GM21447 (cell line): ENCODE results near the gene GBX2.
"Not testable (repeated sequence)": the region's sequence is repeated elsewhere in the genome, so short reads cannot be mapped to it uniquely, and the experiment has no call there.

Source experiments
- ATAC-seq: cut with Tn5 transposase; IDR thresholded peaks from one replicate; pipeline ENCODE4 v1.9.1; 2021; ENCODE audit not compliant: unreplicated experiment

The GBX2 gene

DNA sequence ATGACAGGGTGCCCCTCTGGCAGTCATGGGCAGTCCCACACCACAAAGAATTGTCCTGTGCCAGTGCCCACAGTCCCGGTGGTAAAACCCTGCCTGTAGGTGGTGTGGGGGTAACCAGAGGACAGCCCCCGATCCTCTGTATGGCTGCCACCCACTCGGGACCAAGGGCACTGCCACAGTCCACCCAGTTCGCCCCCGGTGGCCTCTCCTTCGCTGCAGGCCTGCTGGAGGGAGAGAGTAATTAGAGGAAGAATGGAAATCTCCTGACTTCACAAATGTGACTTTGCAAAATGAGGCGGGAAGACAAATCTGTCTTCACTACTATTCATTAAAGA, 11.4 kb downstream of the GBX2 start:
- ATAC-seq, result no peak

GRCh38 chr2:236156095-236156859, 11.9 kb downstream of the GBX2 start:
- ATAC-seq, result no peak

DNA sequence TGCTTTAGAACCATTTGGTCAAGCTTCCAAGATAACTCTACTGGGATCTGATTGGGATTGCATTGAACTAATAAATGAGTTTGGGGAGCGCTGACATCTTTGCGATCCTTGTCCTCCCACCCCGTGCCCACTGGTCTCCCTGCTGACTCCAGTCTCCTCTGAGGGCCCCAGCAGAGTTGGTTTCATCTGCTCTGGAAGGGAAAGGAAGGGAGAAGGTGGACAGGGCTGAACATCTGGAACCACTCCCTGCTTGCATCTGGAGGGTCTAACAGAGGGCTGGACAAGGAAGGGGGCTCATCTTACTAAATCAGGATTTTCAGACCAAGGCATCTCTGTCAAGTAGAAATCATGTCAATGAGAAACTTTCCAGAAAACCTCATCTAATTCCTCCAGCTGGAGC, 12.8 kb downstream of the GBX2 start:
- ATAC-seq, result no peak

DNA sequence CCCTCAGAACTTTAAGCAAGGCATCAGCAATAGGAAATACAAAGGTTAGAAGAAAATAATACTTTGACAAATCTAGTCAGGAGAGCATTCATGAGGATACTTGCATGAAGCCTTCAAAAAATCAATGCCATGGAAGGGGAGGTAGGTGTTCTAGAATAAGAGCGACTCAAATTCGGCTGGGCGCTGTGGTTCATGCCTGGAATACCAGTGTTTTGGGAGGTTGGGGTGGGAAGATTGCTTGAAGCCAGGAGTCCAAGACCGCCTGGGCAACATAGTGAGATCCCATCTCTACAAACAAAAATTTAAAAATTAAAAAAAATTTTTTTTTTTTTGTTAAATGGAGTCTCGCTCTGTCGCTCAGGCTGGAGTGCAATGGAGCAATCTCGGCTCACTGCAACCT, 21.8 kb downstream of the GBX2 start:
- no peak for ATAC-seq

- no peak for ATAC-seq
These were observed 24.4 kb downstream of the GBX2 start for GRCh38 chr2:236143811-236144210.

DNA sequence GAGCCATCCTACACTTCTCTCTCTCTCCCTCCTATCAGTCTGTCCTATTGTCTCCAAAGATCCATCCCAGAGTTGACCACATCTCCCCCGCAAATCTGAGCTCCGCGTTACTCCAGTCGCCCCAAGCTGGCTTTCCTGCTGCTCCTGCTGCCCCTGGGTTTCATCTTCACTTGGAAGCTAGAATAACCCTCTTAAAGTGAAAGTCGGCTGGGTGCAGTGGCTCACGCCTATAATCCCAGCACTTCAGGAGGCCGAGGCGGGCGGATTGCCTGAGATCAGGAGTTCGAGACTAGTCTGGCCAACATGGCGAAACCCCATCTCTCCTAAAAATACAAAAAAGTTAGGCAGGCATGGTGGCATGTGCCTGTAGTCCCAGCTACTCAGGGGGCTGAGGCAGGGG, 26.6 kb downstream of the GBX2 start:
- not testable (repeated sequence) for ATAC-seq

DNA sequence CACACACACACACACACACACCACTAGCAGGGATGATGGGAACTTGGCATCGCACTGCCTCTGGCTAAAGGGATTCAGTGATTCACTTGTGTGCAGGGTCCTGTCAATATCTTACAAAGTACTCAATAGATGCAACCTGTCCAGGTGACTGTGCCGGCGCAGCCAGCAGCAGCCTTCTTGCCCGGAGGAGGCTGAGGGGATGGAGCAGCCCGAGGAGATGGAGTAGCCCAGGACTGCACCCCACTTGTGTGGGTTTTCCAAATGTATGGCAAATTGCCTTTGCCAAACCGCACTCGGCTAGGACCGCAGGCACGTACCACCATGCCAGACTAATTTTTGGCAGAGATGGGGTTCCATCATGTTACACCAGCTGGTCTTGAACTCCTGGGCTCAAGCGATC, 31.1 kb downstream of the GBX2 start:
- no peak for ATAC-seq

DNA sequence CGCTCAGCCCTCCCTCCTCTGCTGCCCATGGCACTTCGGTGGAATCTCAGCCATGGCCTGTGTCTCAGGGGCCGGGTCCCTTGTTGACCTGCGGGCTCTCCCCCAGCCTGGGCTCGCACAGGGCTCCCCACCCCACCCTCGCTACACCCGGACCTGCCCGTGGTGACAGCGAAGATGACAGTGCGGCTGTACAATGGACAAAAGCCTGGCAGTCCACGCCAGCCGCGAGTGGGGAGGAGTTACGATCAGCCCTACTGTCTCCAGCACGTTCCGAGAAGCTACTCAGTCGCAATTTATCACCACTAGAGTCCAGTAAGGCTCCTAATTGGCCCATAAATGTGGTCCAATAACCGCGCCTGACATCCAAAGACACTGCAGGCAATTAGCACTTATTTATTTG, 31.6 kb downstream of the GBX2 start:
- ATAC-seq, result no peak

DNA sequence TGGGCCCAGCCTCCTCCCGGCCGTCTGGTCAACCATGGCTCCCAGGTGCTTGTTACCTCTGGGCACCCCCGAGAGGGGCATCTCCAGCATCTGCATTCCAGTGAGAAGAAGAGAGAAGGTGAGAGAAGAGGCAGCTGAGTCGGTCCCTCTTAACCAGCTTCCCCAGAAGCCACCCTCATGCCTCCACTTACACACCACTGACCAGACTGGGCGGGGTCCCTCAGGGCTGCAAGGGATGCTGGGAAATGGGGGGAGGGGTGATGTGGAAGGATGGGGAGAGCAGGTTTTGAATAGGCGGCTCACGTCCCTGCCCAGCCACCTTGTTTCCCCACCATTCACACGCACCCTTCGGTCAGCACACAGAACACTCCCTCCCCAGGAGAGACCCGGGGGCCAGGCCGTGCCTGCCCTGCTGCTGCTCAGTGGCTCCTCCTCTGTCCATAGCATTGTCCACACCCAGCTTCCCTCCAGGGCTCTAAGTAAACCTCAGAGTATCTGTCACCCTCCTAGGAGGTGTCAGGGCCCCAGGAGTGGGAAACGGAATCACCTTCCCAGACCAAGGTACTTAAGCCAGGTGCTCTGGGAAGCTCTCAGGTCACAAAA, 34.7 kb downstream of the GBX2 start:
- ATAC-seq, result no peak

DNA sequence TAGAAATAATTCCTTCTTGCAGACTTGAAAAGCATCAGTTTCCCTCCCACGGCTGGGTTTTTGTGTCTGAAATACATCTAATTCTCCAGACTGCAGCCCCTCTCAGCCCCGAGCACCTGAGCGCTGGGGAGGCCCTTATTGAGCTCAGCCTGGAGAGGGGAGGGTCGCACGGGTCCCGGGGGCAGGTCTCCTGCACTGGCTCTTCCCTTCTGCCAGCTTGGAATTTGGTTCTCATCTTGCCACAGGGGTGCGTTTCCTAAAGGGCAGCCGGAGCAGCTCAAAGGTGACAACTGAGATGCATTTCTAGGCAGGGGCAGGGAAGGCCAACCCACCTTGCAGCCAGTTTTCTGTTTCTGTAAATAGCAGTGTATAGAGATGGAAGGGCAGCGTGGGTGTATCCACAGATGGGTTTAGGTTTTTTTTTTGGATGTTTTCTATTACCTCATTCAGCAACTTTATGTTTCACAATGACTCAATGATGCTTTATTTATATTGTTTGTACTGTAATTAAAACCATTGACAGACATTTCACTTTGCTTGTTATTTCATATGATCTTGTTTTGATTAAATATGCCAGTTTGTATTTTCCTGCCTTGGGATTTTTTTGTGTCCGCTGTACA, 37.0 kb downstream of the GBX2 start:
- no peak for ATAC-seq

DNA sequence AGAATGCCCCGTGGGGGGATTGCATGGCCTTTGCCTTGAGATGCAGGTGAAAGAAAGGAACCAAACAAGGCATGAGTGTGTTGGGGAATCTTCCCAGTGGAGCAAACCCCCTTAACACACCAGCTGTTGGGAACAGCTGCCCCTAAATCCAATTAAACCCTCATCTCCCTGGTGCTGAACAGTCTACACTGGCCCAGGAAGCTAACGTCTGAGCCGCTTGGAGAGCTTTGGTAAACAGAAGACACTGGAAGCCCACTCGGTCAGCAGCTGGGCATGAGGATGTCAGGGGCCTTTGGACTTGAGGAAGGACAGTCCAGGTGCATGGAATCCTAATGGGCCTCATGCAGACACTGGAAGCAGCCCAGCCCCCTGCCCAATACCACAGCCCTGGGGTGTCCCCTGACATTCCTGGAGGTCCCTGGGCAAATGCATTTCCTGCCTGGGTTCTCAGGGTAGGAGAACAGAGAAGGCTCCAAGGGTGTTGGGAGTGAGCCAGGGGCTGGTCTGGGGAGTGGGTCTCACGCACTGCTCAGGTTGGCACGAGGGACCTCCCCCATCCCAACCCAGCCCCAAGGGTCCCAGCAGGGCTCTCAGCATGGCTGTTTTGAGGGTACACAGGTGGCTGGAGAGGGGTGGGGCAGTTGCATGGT, 37.7 kb downstream of the GBX2 start:
- ATAC-seq, result no peak

GRCh38 chr2:236129935-236130334, 38.3 kb downstream of the GBX2 start:
- no peak for ATAC-seq

DNA sequence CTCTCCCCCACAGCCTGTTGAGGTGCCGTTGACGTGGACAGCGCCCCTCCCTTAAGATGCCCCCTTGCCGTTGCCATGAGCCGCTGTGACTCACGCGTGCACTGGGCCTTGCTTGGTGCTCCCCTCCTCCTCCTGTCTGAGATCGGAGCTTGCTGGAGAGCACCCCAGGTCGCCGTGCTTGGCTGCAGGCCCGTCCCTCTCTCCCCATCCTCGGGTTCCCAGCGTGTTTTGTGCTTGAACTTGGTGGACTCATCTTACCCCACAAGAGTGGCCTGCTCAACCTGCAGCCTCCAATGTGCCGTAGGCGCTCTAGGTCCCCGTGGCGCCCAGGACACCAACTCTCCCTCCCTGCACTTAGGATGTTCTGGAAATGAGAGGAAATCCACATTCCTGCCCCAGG, 39.9 kb downstream of the GBX2 start:
- no peak for ATAC-seq

DNA sequence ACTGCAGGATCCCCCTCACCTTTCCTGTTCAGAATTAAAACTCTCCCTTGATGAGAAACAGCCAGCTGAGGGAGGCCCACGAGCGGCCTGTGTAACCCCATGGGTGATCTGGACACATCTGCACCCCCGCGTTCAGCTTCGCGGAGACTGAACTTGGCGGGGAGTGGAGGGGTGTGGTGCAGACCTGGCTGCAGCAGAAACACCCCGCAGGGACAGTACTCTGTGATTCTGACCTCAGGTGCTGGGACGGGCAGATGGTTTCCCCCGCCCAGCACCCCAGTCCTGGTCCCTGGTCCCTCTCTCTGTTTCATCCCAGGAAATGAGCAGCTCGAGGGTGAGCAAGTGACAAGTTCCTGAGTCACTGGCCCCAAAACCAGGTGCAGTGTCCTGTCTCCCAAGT, 41.2 kb downstream of the GBX2 start:
- ATAC-seq, result no peak

- ATAC-seq, result no peak
These were observed 42.6 kb downstream of the GBX2 start for GRCh38 chr2:236125541-236125940.

GRCh38 chr2:236124182-236124893, 43.8 kb downstream of the GBX2 start:
- ATAC-seq, result no peak

- no peak for ATAC-seq
These were observed 44.5 kb downstream of the GBX2 start for GRCh38 chr2:236123716-236124115.

GRCh38 chr2:236122236-236122635, 46.0 kb downstream of the GBX2 start:
- ATAC-seq, result no peak

DNA sequence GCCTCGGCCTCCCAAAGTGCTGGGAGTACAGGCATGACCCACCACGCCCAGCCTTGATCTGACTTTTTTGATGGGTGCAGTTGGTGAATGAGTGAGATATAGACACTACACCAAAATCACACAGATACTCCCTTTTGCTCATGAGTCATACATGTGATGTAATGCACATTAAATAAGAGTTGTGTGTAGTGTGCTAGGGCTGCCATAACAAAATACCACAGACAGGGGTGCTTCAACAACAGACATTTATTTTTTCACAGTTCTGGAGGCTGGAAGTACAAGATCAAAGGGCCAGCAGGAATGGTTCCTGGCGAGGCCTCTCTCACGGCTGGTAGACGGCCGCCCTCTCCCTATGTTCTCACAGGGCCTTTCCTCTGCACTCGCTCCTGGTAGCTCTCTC, 46.6 kb downstream of the GBX2 start:
- ATAC-seq, result no peak

DNA sequence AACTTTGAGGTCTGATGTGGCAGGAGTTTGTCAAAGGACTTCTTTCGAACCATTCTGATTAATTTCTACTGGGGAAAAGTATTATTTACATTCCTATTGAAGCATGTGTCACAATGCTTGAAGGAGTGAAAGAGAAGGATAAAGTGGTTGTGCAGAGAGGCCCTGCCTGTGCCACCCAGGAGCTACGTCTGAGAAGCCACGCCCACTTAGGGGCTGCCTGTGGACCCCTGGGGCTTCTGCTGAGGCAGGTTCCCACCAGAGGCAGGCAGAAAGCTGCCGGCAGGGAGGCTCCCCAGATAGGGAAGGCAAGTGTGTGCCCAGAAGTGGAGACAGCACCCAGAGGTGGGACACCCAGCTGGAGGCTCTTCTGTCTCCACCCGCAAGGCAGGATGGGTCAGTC, 47.4 kb downstream of the GBX2 start:
- ATAC-seq, result no peak

- no peak for ATAC-seq
These were observed 48.0 kb downstream of the GBX2 start for GRCh38 chr2:236120141-236120601.
